ENCODE results near the gene SORCS2.

DNA sequence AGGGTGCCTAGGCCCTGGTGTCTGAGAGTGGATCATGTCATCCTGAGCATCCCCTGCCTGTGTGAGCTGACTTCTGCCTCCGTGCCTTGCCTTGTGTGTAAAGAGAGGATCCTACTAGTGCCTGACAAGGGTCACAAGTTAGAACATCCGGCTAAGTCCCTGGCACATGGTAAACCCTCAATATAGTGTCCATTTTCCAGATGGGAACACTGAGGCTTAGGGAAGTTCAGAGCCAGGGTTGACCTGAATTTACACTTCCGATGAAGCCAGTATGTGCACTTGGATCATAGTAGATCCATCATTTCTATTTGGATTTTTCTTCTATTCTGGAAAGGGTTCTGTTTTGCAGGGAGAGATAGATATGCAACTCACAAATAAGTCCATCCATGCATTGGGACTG, 254.9 kb downstream of the SORCS2 start:
- TF ChIP-seq EP300 (IDR thresholded peaks at IDR 0.05), result no peak
- TF ChIP-seq, protein P1, sequence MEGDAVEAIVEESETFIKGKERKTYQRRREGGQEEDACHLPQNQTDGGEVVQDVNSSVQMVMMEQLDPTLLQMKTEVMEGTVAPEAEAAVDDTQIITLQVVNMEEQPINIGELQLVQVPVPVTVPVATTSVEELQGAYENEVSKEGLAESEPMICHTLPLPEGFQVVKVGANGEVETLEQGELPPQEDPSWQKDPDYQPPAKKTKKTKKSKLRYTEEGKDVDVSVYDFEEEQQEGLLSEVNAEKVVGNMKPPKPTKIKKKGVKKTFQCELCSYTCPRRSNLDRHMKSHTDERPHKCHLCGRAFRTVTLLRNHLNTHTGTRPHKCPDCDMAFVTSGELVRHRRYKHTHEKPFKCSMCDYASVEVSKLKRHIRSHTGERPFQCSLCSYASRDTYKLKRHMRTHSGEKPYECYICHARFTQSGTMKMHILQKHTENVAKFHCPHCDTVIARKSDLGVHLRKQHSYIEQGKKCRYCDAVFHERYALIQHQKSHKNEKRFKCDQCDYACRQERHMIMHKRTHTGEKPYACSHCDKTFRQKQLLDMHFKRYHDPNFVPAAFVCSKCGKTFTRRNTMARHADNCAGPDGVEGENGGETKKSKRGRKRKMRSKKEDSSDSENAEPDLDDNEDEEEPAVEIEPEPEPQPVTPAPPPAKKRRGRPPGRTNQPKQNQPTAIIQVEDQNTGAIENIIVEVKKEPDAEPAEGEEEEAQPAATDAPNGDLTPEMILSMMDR (IDR thresholded peaks at IDR 0.05), result no peak
